Stimulated activated naive CD4-positive, alpha-beta T cell treated with Interleukin-2 at 50 U/mL for 16 hours (primary cell): Measurements from ENCODE around the gene FAM131B.

ENCODE experiments used
- DNase-seq: peaks from one replicate; lab custom pipeline; 2025; lab: John Stamatoyannopoulos, UW

FAM131B gene

DNA sequence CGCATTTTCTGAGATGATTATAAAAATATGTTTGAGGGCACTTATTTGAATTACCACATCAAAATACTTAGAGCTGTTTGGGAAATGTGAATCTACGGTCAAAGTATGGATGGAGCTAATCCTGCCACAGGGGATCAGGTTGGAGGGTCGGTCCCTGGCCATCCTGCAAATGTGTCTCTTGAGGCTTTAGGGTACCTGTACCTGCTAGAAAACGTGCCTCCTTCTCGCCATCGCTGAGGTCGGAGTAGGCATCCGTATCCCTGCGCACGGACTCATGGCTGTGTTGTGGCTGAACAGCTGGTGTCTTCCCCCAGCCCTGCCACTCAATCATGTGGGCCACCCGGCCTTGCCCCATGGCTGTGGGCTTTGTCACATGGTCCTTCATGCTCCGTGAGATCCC, 3.9 kb downstream of the FAM131B start:
- DNase-seq = no peak

- DNase-seq = no peak
Observed at GRCh38 chr7:143356414-143357050, 6.0 kb downstream of the FAM131B start.

GRCh38 chr7:143355450-143356385, 6.8 kb downstream of the FAM131B start:
- no peak for DNase-seq

- no peak for DNase-seq
Observed at GRCh38 chr7:143354965-143355364, 7.5 kb downstream of the FAM131B start.

GRCh38 chr7:143354376-143354775, 8.1 kb downstream of the FAM131B start:
- no peak for DNase-seq

GRCh38 chr7:143352531-143353002, 9.9 kb downstream of the FAM131B start:
- no peak for DNase-seq

- no peak for DNase-seq
Observed at GRCh38 chr7:143351574-143351973, 10.9 kb downstream of the FAM131B start.

DNA sequence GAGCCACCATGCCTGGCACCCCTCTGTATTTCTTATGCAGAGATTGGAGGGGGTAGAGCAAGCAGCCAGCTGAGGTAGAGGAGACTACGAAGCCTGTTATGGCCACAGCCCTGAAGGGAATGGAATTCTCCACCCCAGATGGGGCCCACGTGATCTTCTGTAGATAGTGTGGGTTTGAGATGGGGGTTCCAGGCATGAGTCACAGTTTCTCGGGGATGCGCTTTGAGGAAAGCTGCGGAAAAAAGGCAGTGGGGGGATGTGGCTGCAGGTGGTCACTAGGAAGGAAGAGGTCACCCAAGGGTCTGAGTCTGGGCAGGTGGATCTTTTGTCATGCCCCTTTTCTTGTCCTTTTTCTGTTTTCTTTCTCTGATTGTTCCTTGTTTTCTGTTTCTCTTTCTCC, 11.5 kb downstream of the FAM131B start:
- no peak for DNase-seq

GRCh38 chr7:143347950-143348349, 14.6 kb downstream of the FAM131B start:
- DNase-seq = no peak

DNA sequence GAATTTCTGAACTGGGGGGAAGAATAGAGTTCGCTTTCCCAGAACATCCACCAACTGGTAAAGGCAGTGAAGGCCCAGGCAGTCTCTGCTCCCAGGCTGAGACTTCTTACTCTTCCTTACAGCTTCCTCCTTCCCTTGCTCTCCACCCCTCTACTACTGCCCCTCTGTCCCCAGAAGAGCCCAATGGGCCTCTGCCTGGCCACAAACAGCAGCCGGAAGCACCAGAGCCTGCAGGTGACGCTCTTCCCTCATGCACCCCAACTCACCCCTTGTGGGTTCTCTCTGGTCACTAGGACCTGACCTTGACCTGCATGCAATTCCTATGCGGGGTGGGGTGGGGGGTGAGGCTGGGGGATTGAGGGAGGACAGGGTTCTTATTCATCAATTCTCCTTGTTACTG, 16.5 kb downstream of the FAM131B start:
- no peak for DNase-seq

DNA sequence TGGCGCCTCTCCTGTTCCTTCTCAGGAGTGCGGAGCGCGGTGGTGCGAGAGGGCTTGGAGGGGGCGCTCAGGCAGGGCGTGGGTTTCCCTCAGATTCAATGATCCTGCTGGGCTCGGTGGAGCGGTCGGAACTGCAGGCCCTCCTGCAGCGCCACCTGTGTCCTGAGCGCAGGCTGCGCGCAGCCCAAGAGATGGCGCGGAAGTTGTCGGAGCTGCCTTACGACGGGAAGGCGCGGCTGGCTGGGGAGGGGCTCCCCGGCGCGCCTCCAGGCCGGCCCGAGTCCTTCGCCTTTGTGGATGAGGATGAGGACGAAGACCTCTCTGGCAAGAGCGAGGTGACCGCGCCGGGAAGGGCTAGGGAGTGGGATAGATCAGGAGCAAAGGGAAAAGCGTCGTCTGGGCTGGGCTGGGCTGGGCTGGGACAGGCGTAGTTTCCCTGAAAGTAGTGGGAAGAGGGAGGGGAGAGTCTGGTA, 17.0 kb downstream of the FAM131B start:
- peak; percentile 52 for DNase-seq

GRCh38 chr7:143343596-143343995, 18.9 kb downstream of the FAM131B start:
- no peak for DNase-seq

DNA sequence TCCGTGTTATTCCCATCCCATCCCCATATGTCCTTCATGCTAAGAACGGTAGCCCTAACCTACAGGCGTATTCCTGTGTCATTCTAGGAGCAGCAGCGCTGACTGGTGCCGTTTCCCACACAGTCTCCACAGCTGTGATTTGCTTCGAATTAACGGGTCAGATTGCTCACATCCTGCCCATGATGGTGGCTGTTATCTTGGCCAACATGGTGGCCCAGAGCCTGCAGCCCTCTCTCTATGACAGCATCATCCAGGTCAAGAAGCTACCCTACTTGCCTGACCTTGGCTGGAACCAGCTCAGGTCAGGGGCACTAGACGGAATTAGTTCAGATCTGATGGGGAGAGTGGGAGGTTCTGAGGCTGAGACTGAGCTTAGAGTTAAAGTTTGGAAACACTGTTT, 20.7 kb downstream of the FAM131B start:
- DNase-seq = no peak

GRCh38 chr7:143337216-143337615, 25.3 kb downstream of the FAM131B start:
- DNase-seq = no peak

DNA sequence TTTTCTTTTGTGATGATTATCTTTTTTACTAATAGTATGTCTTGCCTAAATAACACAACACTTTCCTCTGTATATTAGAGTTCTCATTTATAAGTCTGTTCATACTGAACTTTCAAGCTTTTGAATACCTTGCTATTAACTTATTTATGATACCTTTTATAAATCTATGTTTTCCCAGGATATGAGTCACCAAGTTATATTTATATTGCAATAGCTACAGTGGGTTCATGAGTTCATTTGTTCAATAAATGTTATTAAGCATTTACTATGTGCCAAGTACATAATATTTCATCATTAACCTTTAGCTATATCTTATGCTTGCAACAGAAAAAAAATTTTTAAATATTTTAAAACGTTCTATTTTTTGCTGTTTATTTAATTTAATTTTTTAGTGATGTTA, 28.3 kb downstream of the FAM131B start:
- no peak for DNase-seq

DNA sequence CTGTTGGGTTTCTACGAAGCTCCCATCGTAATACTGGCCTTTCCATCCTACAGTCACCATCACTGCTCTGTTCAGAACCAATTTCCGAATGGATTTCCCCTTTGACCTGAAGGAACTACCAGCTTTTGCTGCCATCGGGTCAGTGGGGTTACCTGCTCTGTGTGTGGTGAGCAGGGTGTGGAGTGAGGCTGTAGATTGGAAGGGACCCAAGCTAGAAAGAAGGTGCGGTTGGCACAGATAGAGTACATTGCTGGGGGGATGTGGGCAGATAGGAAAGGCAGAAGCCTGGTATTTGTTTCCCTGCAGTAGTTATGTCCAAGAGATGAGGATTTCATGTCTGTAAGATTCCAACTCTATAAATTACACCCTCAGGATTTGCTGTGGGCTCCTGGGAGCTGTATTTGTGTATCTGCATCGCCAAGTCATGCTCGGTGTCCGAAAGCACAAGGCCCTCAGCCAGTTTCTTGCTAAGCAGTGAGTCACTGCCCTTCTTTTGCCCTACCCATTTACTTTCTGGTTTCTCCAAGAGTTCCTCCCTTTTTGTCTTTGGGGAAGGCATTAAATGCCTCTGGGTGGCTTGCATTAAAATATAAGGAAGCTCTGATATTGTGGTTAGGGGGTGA, 31.2 kb downstream of the FAM131B start:
- no peak for DNase-seq

- no peak for DNase-seq
Observed at GRCh38 chr7:143329471-143330170, 32.9 kb downstream of the FAM131B start.

DNA sequence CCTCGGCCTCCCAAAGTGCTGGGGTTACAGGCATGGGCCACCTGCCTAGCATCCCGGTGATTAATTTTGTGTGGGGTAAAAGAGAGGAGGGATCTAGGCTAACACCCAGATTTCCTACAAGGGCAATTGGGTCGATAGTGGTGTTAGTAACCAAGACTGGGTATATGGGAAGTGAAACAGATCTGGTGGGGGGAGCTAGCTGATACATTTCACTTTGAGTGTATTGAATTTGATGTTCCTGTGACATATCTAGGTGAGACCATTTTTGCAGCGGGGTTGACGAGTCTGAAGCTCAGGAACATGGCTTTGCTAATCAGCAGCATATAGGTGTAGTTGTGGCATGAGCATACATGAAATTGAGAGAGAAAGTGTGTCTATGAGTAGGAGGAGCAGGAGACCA, 34.6 kb downstream of the FAM131B start:
- DNase-seq = no peak

- DNase-seq = no peak
Observed at GRCh38 chr7:143325240-143325639, 37.3 kb downstream of the FAM131B start.

DNA sequence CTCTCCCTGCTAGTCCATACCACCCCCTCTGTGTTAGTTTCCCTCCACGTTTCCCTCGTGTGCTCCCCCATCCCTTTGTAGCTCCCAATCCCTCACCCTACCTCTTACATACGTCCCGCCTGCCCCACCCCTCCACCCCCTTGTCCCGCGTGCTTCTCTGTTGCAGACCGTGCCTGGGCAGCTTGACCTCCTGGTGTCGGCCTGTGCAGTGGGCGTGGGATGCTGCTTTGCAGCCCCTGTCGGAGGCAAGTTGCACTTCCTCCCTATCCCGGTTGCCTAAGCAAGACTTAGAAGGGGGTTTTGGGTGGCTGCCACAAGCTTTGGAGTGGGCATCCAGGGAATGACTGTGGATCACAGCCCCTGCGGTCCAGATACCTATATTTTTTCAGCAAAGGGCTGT, 38.9 kb downstream of the FAM131B start:
- DNase-seq = no peak

DNA sequence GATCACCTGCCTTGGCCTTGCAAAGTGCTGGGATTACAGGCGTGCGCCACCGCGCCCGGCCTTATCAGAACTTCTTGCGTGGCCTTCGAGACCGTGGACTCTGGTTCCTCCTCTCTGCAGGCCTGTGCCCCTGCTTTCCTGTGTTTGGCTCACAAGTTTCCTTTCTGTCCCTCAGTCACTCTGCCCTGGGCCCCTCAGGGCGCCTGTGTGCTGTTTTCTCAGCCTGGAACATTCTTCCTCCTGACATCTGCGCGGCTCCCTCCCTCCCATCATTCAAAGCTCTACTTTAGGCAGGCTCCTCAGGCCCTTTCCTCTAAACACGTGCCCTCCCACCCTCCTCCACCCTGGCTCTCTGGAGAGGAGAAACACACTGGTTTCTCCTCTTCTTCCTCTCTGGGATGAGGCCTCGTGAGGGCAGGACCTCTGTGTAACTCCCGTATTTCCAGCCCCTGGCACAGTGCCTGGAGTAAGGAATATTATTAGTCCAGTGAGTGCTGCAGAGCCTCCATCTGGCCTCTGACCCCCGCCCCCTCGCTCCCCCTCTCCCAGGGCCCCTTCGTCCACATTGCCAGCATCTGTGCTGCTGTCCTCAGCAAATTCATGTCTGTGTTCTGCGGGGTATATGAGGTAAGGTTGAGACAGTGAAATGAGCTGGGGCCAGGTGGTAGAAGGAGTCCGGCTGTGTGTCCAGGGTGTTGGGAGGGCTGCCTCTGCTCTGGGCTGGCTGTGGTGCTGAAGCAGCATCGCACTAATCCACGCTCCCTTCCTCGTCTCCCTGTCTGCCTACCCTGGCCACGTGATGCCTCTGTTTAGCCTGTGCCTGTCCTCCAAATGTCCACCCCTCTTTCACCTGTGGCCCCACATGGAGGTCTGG, 39.5 kb downstream of the FAM131B start:
- no peak for DNase-seq
